HEK293T (cell line): ENCODE measurements around the gene TNK1.

Source experiments
- CTCF ChIA-PET: fragments of 350-600 bp; formaldehyde crosslinking; extraction: SDS; loops from one replicate; lab custom pipeline; 2021; ENCODE audit warnings: antibody characterized with exemption, inconsistent platforms; lab: Yijun Ruan, JAX
- POLR2A ChIA-PET: fragments of 350-600 bp; formaldehyde crosslinking; extraction: SDS; loops from one replicate; lab custom pipeline; 2020; ENCODE audit warnings: antibody characterized with exemption, inconsistent platforms; lab: Yijun Ruan, JAX
- DNase-seq: peaks from one replicate; pipeline ENCODE4 v3.0.0; 2012; ENCODE audit warnings: mixed read lengths; ENCODE audit errors: extremely low spot score
- ARNT ChIP-seq: fragments of 450-650 bp; IDR thresholded peaks from 2 replicates; pipeline ENCODE4 v1.6.1; 2017; ENCODE audit warnings: mild to moderate bottlenecking
- BHLHE40 ChIP-seq: fragments of 450-650 bp; IDR thresholded peaks from 2 replicates; pipeline ENCODE4 v1.6.1; 2016; ENCODE audit warnings: mild to moderate bottlenecking, moderate library complexity, borderline replicate concordance
- CTBP1 ChIP-seq: fragments of 450-650 bp; IDR thresholded peaks from 2 replicates; pipeline ENCODE4 v1.6.1; 2016; ENCODE audit warnings: borderline replicate concordance
- ELF4 ChIP-seq: fragments of 450-650 bp; IDR thresholded peaks from 2 replicates; pipeline ENCODE4 v1.6.1; 2017; ENCODE audit warnings: antibody characterized with exemption
- FOXA1 ChIP-seq: fragments of 450-650 bp; IDR thresholded peaks from 2 replicates; pipeline ENCODE4 v1.6.1; 2016; ENCODE audit warnings: mild to moderate bottlenecking
- FOXK2 ChIP-seq: fragments of 450-650 bp; IDR thresholded peaks from 2 replicates; pipeline ENCODE4 v1.6.1; 2016; ENCODE audit warnings: mild to moderate bottlenecking
- FOXM1 ChIP-seq: fragments of 450-650 bp; IDR thresholded peaks from 2 replicates; pipeline ENCODE4 v1.6.1; 2017; ENCODE audit warnings: mild to moderate bottlenecking, borderline replicate concordance
- HDGF ChIP-seq: fragments of 450-650 bp; IDR thresholded peaks from 2 replicates; pipeline ENCODE4 v1.6.1; 2017; ENCODE audit warnings: antibody characterized with exemption, borderline replicate concordance
- L3MBTL2 ChIP-seq: fragments of 450-650 bp; conservative IDR thresholded peaks from 2 replicates; pipeline ENCODE4 v1.6.1; 2016; ENCODE audit warnings: mild to moderate bottlenecking
- LEF1 ChIP-seq: fragments of 450-650 bp; IDR thresholded peaks from 2 replicates; pipeline ENCODE4 v1.6.1; 2017; ENCODE audit warnings: mild to moderate bottlenecking, borderline replicate concordance
- NFRKB ChIP-seq: fragments of 450-650 bp; IDR thresholded peaks from 2 replicates; pipeline ENCODE4 v1.6.1; 2016; ENCODE audit warnings: mild to moderate bottlenecking, moderate library complexity
- PKNOX1 ChIP-seq: fragments of 450-650 bp; IDR thresholded peaks from 2 replicates; pipeline ENCODE4 v1.6.1; 2016
- SP1 ChIP-seq: fragments of 450-650 bp; IDR thresholded peaks from 2 replicates; pipeline ENCODE4 v1.6.1; 2017
- SUZ12 ChIP-seq: fragments of 450-650 bp; IDR thresholded peaks from 2 replicates; pipeline ENCODE4 v1.6.1; 2016; ENCODE audit warnings: mild to moderate bottlenecking
- TARDBP ChIP-seq: fragments of 450-650 bp; IDR thresholded peaks from 2 replicates; pipeline ENCODE4 v1.6.1; 2016
- ZNF384 ChIP-seq: fragments of 450-650 bp; IDR thresholded peaks from 2 replicates; pipeline ENCODE4 v1.6.1; 2016

TNK1 gene

DNA sequence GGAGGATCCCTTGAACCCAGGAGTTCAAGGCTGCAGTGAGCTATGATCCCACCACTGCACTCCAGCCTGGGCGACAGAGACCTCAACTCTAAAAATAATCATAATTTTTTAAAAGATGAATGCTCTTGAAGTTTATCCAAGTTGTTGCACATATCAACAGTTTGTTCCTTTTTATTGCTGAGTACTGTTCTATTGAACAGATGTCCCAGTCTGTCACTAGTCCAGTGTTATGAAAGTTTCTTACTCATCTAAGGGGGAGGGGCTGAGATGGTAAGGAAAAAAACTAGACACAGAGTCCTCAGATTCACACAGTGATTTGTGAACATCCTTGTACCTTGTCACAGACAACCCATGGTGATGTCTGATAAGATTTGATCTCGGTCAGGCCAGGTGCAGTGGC lies 40.7 kb upstream of the TNK1 start:
- no peak for DNase-seq
- CTCF ChIA-PET = no interaction called here
- TF ChIP-seq NFRKB (no peak), FOXA1 (no peak), FOXK2 (no peak), PKNOX1 (no peak), ELF4 (no peak), ZNF384 (no peak), L3MBTL2 (no peak), CTBP1 (no peak), SP1 (no peak), HDGF (no peak), FOXM1 (no peak), TARDBP (no peak), BHLHE40 (no peak), LEF1 (no peak), SUZ12 (no peak), ARNT (no peak)
- POLR2A ChIA-PET = interaction anchor here (0.6 kb wide), 1 partner anchor 11 kb away, joined by 3 read pairs; no protein-coding TSS in a partner anchor

GRCh38 chr17:7341842-7342241 lies 39.0 kb upstream of the TNK1 start:
- TF ChIP-seq ARNT (no peak), LEF1 (no peak), PKNOX1 (no peak), ELF4 (no peak), CTBP1 (no peak), ZNF384 (no peak), FOXK2 (no peak), NFRKB (no peak), FOXA1 (no peak), SP1 (no peak)
- POLR2A ChIA-PET = interaction anchor here (1.0 to 1.2 kb wide), 2 partner anchors 9 to 12 kb away, joined by 3 to 6 read pairs; partner anchors contain the start of gene NEURL4
- no peak for DNase-seq
- CTCF ChIA-PET = interaction anchor here (0.6 kb wide), 1 partner anchor 331 kb away, joined by 3 read pairs; no protein-coding TSS in a partner anchor

- CTCF ChIA-PET = no interaction called here
- POLR2A ChIA-PET = no interaction called here
- TF ChIP-seq L3MBTL2 (no peak), LEF1 (no peak), ELF4 (no peak), BHLHE40 (no peak), SP1 (no peak), FOXK2 (no peak), FOXA1 (no peak), FOXM1 (no peak), CTBP1 (no peak), ARNT (no peak), ZNF384 (no peak), NFRKB (no peak), SUZ12 (no peak), PKNOX1 (no peak), HDGF (no peak), TARDBP (no peak)
- no peak for DNase-seq
Observed at GRCh38 chr17:7343250-7343649, 37.6 kb upstream of the TNK1 start.

DNA sequence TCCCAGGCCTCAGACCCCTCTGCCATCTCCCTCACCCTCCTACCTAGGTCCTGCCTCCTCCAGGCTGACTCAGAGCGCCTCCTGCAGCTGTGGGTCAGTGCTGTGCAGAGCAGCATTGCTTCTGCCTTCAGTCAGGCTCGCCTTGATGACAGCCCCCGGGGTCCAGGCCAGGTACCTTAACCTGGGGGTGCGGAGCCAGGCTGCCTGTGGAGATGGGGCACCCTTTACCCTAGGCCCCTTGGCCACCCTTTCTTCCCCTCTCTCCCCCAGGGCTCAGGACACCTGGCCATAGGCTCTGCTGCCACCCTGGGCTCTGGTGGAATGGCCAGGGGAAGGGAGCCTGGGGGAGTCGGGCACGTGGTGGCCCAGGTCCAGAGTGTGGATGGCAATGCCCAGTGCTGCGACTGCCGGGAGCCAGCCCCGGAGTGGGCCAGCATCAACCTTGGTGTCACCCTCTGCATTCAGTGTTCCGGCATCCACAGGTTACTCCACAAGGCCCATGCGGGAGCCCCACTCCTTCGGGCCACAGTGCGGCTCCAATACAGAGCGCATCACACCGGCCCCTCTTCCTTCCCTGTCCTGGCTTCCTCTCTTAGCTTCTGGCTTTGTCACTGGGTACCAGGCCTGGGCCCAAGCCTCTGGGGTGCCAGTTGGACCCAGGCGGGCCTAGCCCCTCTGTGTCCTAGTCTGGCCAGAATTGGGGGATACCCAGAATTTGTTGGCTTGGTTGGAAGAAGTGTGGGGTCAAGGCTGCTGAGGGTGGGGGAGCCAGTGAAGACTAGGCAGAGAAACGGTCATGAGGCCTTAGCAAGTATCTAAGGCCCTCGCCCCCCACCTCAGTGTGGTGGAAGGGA lies 33.9 kb upstream of the TNK1 start:
- no peak for DNase-seq
- TF ChIP-seq SUZ12 (no peak), FOXM1 (no peak)
- ChIA-PET CTCF (no interaction called here), POLR2A (interaction anchor here (1.0 kb wide), 1 partner anchor 18 kb away, joined by 3 read pairs; the partner anchor contains the start of gene NEURL4)

DNA sequence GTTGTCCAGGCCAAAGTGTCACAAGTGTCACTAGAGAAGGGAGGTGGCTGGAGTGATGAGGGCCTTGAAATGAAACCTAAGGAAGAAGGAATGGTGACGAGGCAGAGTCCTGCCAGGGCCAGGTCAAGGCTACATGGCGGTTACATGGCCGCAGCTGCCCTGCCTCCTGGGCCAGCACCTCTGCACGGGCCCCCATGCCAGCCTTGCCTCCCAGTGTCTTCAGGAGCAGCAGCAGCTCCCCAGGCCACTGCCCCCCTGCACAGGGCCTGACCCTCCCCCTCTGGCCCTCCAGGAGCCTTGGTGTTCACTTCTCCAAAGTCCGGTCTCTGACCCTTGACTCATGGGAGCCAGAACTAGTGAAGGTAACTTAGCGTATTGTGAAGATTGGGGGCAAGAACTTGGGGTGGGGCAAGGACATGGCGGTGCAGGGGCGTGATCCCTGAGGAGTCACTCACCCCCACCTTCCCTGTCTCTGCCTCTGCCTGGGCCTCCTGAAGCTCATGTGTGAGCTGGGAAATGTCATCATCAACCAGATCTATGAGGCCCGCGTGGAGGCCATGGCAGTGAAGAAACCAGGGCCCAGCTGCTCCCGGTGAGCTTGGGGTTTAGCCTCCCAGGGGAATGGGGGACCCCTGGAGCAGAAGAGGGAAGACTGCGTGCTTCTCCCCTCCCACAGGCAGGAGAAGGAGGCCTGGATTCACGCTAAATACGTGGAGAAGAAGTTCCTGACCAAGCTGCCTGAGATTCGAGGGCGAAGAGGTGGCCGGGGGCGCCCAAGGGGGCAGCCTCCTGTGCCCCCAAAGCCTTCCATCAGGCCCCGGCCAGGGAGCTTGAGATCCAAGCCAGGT lies 33.0 kb upstream of the TNK1 start:
- TF ChIP-seq ELF4 (no peak), FOXK2 (no peak), FOXA1 (no peak), NFRKB (no peak), L3MBTL2 (no peak)
- ChIA-PET CTCF (no interaction called here), POLR2A (interaction anchor here (1.0 to 2.0 kb wide), 3 partner anchors 19 to 36 kb away, joined by 3 to 7 read pairs (median 3); partner anchors contain the start of gene NEURL4)
- no peak for DNase-seq
